LNCaP clone FGC (cell line): Measurements from ENCODE around the gene RFX1.
A peak's percentile ranks its signal among the peaks of the same experiment; 100 is the strongest.

Experiments used
- DNase-seq: peaks from one replicate; pipeline ENCODE4 v3.0.0-alpha.2; 2011; ENCODE audit warnings: low read depth
- H3K4me3 ChIP-seq: 2 replicates; pipeline ENCODE4 v1.5.1; 2011; ENCODE audit warnings: mild to moderate bottlenecking, low read depth, low read length, control low read depth
- TF ChIP-seq, protein P1 (sequence below): IDR thresholded peaks from 2 replicates; pipeline ENCODE4 v1.5.1; 2012; ENCODE audit warnings: mild to moderate bottlenecking; ENCODE audit not compliant: control insufficient read depth, insufficient read depth; ENCODE audit errors: extremely low read depth

The RFX1 gene

DNA sequence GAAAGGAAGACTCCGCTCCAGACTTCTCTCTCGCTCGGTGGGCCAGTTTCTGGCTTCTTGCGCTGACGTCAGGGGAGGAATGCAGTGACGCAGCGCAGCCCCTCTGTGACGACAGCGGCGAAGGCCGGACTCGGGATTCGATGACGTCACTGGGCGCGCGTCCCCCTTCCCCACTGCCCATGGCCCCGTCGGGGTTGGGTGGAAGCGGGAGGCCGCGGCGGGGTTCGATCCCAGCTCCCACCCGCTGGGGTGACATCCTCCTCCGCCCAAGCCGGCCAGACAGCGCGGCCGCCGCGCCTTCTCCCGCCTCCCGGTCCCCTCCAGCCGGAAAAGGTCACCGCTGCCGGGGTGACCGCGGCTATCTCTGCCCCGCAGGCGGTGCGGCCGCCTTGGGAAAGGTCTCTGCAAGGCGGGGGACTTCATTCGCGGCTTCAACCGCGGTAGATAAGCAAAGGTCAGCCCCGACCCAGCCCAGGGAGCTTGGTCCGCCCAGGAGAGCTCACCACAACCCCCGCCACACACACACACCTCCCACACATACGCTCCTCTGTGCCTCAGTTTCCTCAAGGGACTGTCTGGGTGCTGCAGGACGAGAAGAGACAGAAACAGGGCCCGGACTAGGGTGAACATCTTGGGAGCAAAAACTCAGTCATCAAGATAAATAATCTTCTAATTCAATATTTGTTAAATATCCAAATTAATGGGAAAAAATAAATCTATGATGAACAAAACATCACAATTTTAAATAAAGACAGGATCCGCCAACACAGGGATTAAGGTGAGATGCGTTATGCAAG, 844 bp upstream of the RFX1 start:
- H3K4me3 ChIP-seq = peak overlapping the region; percentile 74
- no peak for DNase-seq
- TF ChIP-seq, protein P1, sequence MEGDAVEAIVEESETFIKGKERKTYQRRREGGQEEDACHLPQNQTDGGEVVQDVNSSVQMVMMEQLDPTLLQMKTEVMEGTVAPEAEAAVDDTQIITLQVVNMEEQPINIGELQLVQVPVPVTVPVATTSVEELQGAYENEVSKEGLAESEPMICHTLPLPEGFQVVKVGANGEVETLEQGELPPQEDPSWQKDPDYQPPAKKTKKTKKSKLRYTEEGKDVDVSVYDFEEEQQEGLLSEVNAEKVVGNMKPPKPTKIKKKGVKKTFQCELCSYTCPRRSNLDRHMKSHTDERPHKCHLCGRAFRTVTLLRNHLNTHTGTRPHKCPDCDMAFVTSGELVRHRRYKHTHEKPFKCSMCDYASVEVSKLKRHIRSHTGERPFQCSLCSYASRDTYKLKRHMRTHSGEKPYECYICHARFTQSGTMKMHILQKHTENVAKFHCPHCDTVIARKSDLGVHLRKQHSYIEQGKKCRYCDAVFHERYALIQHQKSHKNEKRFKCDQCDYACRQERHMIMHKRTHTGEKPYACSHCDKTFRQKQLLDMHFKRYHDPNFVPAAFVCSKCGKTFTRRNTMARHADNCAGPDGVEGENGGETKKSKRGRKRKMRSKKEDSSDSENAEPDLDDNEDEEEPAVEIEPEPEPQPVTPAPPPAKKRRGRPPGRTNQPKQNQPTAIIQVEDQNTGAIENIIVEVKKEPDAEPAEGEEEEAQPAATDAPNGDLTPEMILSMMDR = no peak

DNA sequence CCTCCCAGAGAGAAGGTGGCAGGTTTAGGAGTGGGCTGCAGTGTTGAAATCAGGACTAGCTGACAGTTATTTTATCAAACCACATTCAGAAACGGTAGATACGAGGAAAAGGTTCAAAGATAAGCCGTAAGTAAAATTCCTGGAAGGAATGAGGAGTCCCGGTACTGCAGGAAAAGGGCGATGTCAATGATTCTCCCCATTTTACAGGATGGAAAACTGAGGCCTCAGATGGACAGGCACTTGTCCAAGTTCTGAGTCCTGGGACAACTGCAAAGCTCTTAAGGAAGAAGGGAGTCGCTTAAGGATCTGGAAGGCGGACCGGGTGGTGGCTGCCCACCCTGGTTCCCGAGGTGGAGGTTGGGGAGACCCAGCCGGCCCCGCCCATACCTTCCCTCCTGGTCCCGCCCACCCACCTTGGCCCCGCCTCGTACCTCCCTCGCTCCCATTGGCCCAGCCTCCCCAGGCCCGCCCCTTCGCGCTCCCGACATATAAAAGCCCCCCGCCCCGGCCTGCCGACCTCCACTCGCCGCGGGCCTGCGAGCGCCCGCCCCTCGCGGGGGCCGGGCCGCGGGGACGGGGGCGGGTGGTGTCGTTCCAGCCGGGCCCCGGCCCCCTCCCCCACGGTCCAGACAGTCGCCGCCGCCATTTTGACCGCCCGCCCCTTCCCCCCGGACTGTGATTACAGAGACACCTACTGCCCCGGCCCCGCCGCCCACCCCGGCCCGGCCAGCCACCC, 603 bp downstream of the RFX1 start:
- TF ChIP-seq, protein P1 = no peak
- DNase-seq = no peak
- peak overlapping the region; percentile 74 for H3K4me3 ChIP-seq

DNA sequence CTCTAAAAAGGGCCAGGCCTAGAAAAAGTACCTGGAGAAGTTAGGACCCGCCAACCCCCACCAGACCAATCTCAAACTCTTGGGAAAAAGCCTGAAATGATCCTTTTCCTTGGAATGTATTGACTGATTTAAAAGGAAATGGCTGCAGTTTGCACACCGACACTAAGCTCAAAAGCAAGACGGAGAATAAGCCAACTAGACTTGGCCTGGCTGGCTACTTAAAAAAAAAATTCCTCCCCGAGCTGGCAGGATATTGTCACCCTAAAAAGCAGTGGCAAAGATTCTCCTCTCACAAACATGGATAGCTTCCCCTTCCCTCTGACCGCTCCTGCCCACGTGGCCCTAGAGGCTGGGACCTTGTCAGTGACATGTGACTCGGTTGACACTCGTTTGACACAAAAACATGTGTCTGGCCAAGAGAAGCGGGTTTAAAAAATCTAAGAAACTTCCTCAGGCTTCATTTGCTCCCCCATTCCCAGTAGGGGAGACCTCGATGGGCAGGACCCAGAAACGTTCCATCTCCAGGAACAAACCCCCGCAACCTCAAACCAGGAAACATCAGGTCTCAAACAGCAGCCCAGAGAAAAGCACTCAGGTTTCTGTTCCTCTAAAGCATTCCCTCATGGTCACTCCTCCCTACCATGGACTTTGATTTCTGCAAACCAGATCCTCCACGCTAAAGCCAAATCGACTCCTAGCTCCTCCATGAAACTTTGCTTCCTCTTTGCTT, 1.3 kb downstream of the RFX1 start:
- no peak overlapping the region for H3K4me3 ChIP-seq

DNA sequence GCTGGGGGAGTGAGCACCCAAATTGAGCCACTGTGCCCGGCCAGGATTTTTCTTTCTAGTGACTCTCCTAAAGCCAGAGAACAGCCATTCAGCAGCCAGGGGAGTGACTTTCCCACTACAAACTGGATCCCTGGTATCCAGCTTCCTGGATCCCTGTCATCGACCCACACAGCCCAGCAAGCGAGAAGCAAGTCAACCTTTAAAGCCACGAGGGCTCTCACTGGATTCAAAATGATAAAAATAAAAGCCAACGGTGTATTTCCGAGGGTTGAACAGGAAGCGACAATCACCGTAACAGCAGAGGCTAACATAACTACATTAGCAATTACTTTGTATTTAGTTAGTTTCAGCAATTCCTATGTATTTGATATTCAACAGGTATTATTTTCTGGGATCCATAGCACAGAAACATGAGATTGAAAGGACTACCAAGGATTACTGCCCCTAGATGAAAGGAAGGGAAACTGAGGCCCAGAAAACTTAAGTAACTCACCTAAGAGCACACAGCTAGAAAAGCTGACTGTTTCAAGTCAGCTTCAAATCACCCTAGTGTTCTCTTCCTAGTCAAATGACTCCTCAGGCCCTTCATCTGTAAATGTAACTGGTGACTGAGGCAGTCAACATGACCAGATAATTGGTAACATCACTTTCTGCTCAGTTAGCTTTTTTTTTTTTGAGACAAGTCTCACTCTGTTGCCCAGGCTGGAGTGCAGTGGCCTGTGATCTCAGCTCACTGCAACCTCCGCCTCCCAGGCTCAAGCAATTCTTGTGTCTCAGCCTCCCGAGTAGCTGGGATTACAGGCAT, 2.7 kb downstream of the RFX1 start:
- no peak overlapping the region for H3K4me3 ChIP-seq
- TF ChIP-seq, protein P1 = no peak
- no peak for DNase-seq

More for the DNA sequence above, 1.3 kb downstream of the RFX1 start:
- TF ChIP-seq, protein P1 = no peak
- DNase-seq = no peak

DNA sequence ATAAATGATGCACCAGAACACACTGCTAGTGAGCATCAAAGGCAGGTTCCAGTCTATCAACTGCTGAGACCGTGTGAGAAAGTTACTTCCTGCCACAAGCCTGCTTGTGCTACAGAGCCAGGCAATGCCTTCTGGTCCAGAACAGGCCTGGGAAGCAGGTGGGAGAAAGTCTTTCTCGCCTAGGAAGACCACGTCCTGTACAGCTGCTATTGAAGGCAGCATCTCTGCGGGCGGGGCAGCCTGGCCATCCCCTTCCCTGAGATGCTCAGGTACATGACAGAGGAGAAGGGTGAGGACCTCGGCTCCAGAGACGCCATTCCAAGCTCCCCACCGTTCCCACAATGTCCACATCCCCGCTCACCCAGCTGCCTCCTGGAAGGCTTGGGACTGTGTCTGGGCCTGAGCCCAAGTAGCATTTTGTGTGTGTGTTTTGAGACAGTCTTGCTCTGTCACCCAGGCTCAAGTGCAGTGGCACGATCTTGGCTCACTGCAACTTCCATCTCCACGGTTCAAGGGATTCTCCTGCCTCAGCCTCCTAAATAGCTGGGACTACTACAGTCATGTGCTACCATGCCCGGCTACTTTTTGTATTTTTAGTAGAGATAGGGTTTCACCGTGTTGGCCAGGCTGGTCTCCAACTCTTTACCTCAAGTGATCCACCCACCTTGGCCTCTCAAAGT, 3.4 kb downstream of the RFX1 start:
- no peak for DNase-seq
- no peak overlapping the region for H3K4me3 ChIP-seq
- TF ChIP-seq, protein P1 = no peak

DNA sequence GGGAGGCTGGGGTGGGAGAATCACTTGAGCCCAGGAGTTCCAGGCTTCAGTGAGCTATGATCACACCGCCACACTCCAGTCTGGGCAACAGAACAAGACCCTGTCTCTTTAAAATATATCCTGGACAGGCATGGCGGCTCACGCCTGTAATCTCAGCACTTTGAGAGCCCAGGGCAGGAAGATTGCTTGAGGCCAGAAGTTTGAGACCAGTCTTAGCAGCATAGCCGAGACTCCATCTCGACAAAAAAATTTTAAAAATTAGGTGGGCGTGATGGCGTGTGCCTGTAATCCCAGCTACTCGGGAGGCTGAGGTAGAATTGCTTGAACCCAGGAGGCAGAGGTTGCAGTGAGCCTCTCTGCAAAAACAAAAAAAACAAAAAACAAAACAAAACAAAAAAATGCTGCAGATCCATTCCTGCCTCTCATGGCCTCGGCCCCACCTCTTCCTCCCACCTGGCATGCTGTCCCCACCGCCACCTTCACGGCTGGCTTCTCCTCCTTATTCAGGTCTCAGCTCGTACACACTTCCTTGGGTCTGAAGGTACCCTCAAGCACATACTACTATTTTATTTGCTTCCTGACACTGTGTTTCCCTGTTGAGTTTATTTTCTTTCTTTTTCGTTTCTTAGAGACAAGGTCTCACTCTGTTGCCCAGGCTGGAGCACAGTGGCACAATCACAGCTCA, 5.3 kb downstream of the RFX1 start:
- DNase-seq = no peak
- H3K4me3 ChIP-seq = no peak overlapping the region
- TF ChIP-seq, protein P1 = no peak
